Endothelial cell (in vitro differentiated cells): Measurements from ENCODE around the gene MBTPS1. TPM values are rescaled to one million over a fixed set of nuclear protein-coding genes. Genes with fewer than 3 reads are reported as not detected.

Experiments used
- DNase-seq: peaks from one replicate; pipeline ENCODE4 v3.0.0; 2021; ENCODE audit warnings: low spot score
- H3K27ac Mint-ChIP-seq: one replicate; pipeline ENCODE4 v1.8.0; 2021; ENCODE audit warnings: mixed read lengths, inconsistent platforms; ENCODE audit not compliant: unreplicated experiment
- H3K27me3 Mint-ChIP-seq: one replicate; pipeline ENCODE4 v1.8.0; 2021; ENCODE audit warnings: mild to moderate bottlenecking, moderate library complexity, mixed read lengths, inconsistent platforms; ENCODE audit not compliant: unreplicated experiment
- H3K36me3 Mint-ChIP-seq: one replicate; pipeline ENCODE4 v1.8.0; 2021; ENCODE audit warnings: mild to moderate bottlenecking, low read depth, mixed read lengths, inconsistent platforms; ENCODE audit not compliant: unreplicated experiment
- H3K4me1 Mint-ChIP-seq: one replicate; pipeline ENCODE4 v1.8.0; 2021; ENCODE audit warnings: mild to moderate bottlenecking, mixed read lengths, inconsistent platforms; ENCODE audit not compliant: unreplicated experiment
- H3K4me3 Mint-ChIP-seq: one replicate; pipeline ENCODE4 v1.8.0; 2021; ENCODE audit warnings: mild to moderate bottlenecking, mixed read lengths, inconsistent platforms; ENCODE audit not compliant: unreplicated experiment
- H3K9me3 Mint-ChIP-seq: one replicate; pipeline ENCODE4 v1.8.0; 2021; ENCODE audit warnings: mixed read lengths, inconsistent platforms; ENCODE audit not compliant: unreplicated experiment
- CTCF ChIP-seq: fragments of 200-600 bp; sonication (generic); IDR thresholded peaks from one replicate; pipeline ENCODE4 v1.5.0; 2021; ENCODE audit warnings: antibody characterized with exemption; ENCODE audit not compliant: unreplicated experiment
- total RNA-seq: library from RNA; stranded (reverse); fragmentation: NEBNext Ultra II Directional; extraction: Animal tissue kit (Norgen Biotek cat#: 25700); gene quantifications from one replicate; pipeline ENCODE4 v1.2.1, GENCODE V29; 2021; ENCODE audit not compliant: unreplicated experiment

Gene MBTPS1
- total RNA-seq, 1 donor from 2014 or later, result 79.7 TPM

DNA sequence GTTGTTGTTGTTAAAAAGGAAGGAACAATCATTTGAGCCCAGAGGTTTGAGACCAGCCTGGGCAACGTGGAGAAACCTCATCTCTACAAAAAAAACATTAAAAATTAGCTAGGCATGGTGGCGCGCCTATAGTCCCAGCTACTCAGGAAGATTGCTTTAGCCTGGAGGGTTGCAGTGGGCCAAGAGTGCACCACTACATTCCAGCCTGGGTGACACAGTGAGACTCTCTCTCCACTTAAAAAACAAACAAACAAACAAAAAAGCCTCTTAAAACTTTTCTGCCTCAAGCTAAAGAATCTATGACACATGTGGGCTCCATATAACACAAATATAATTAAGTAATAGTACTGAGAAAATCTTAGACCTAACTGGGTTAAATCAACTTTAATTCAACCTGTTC lies 12.5 kb downstream of the MBTPS1 start:
- Mint-ChIP-seq H3K27ac (no peak overlapping the region), H3K36me3 (peaks cover 5% of the 10 kb centered on the region), H3K4me3 (no peak overlapping the region), H3K9me3 (no peaks in the 10 kb centered on the region), H3K4me1 (peaks cover 5% of the 10 kb centered on the region), H3K27me3 (peaks cover 4% of the 10 kb centered on the region)
- no peak for DNase-seq
- TF ChIP-seq CTCF, result no peak

DNA sequence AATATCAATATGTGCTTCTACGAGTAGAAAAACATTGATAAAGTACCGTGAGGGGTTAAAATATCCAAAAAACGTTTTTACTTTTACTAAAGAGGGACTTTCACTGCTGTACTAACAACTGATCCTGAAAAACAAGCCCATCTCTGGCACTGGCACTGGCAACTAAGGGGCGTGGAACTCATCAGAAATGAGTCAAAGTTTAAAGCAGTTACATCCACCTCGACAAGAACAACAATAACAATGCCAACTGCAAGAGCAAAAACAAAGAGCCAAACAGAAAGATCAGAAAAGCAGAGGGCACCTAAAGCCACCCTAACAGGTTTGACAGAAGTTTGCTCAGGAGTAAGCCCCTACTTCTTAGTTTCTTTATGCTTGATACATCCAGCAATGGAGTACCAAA lies 13.1 kb downstream of the MBTPS1 start:
- Mint-ChIP-seq H3K9me3 (no peaks in the 10 kb centered on the region), H3K27me3 (peaks cover 4% of the 10 kb centered on the region), H3K27ac (no peak overlapping the region), H3K4me3 (no peak overlapping the region), H3K36me3 (peaks cover 8% of the 10 kb centered on the region), H3K4me1 (peaks cover 5% of the 10 kb centered on the region)
- no peak for DNase-seq
- TF ChIP-seq CTCF, result no peak

DNA sequence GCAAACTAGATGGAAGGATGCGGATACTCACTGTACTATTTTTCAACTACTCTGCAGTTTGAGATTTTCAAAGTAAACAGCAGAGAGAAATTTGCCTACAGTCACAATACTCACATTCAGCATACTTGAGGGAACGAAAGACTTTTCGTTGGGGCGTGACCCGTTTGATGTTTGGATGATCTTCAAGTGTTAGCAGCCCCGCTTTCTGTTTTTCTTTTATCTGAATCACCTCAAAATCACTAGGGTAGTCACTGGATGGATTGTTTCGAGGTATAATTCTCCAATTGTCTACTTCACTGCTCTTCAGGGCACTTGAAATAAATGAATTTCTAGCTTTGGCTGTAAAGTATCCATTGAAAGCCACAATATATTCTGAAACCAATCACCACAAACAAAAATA lies 17.8 kb downstream of the MBTPS1 start:
- H3K27me3 Mint-ChIP-seq, result peaks cover 1% of the 10 kb centered on the region
- peaks cover 14% of the 10 kb centered on the region for H3K36me3 Mint-ChIP-seq
- H3K9me3 Mint-ChIP-seq, result no peaks in the 10 kb centered on the region
- TF ChIP-seq CTCF, result no peak
- H3K27ac Mint-ChIP-seq, result no peak overlapping the region
- H3K4me3 Mint-ChIP-seq, result no peak overlapping the region
- no peaks in the 10 kb centered on the region for H3K4me1 Mint-ChIP-seq
- no peak for DNase-seq

- H3K4me3 Mint-ChIP-seq, result no peak overlapping the region
- H3K4me1 Mint-ChIP-seq, result no peaks in the 10 kb centered on the region
- no peak for DNase-seq
- peaks cover 1% of the 10 kb centered on the region for H3K27me3 Mint-ChIP-seq
- peaks cover 24% of the 10 kb centered on the region for H3K36me3 Mint-ChIP-seq
- TF ChIP-seq CTCF, result no peak
- no peak overlapping the region for H3K27ac Mint-ChIP-seq
- no peaks in the 10 kb centered on the region for H3K9me3 Mint-ChIP-seq
Measured at GRCh38 chr16:84096447-84097005, 20.2 kb downstream of the MBTPS1 start.

DNA sequence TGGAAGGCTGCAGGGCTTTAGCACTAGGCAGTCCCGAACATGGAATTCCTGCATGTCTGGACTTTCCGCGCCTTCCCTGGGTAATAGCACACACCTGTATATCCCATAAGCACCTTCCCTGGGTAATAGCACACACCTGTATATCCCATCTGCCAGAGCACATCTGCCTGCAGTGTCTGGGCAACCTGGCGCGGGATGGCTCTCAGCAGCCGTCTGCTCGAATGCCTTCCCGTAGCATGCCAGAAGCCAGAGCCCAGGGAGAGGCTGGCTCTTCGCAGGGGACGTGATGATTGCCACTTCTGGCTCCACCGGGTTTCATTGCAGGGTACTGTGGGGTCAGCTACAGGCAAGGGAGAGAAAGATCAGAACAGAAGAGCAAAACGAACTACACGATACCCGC lies 21.3 kb downstream of the MBTPS1 start:
- H3K4me1 Mint-ChIP-seq, result no peaks in the 10 kb centered on the region
- peaks cover 31% of the 10 kb centered on the region for H3K36me3 Mint-ChIP-seq
- no peaks in the 10 kb centered on the region for H3K9me3 Mint-ChIP-seq
- no peak for TF ChIP-seq CTCF
- no peak overlapping the region for H3K27ac Mint-ChIP-seq
- peaks cover 1% of the 10 kb centered on the region for H3K27me3 Mint-ChIP-seq
- H3K4me3 Mint-ChIP-seq, result no peak overlapping the region
- no peak for DNase-seq
